GM19193 (cell line): ENCODE results near the gene RAP1GAP.

Source experiments
- POLR2A ChIP-seq: IDR thresholded peaks from 4 replicates; pipeline ENCODE4 v1.6.1; 2011; ENCODE audit not compliant: insufficient read depth, insufficient read length; ENCODE audit errors: extremely low read depth

Gene RAP1GAP

GRCh38 chr1:21575351-21575942, 93.7 kb downstream of the RAP1GAP start:
- no peak for TF ChIP-seq POLR2A

DNA sequence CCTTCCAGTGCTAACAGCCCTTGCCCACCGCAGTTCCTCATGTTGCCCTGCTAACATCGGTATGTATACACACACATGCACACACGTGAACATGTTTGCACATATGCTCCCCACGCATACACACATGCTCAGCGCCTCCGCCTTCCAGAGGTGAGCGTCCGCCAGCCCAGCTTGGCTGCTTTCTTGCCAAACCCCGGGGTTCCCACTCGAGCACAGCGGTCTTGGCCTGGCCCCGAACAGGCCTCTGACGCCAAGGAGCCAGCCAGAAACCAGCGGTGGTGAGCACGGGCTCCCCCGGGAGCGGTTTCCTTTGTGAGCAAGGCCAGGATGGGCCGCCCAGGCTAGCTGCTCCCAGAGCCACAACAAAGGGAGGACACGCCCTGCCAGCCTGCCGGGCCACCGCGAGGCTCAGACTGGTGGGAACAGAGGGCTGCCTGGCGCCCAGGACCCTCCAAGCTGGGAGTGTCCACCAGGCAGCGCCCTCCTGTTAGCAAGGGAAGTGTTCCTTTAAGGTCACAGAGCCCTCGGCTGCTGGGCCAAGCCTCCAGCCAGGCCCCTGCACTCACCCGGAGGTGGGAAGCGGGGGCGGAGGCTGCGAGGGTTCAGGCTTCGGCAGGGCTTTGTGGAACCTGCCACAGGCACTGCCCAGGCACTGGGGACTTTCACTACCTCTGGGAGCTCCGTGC, 94.5 kb downstream of the RAP1GAP start:
- TF ChIP-seq POLR2A, result no peak

- no peak for TF ChIP-seq POLR2A
These were observed 95.1 kb downstream of the RAP1GAP start for GRCh38 chr1:21573971-21574465.

DNA sequence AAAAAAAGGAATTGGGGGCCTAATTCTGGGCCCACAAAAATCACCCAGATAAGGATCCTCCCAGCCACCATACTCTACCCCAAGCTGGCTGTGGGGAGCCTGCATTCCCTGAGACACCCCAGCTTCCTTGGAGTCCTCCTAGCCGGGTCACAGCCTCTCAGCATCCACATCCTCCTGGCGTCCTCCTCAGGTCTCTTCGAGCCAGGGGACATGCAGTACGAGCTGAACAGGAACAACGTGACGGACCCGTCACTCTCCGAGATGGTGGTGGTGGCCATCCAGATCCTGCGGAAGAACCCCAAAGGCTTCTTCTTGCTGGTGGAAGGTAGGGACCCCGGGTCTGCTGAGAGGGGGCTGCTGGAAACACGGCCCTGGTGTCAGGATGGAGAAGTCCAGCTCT, 95.7 kb downstream of the RAP1GAP start:
- TF ChIP-seq POLR2A, result no peak

GRCh38 chr1:21572735-21573277, 96.4 kb downstream of the RAP1GAP start:
- TF ChIP-seq POLR2A, result no peak

DNA sequence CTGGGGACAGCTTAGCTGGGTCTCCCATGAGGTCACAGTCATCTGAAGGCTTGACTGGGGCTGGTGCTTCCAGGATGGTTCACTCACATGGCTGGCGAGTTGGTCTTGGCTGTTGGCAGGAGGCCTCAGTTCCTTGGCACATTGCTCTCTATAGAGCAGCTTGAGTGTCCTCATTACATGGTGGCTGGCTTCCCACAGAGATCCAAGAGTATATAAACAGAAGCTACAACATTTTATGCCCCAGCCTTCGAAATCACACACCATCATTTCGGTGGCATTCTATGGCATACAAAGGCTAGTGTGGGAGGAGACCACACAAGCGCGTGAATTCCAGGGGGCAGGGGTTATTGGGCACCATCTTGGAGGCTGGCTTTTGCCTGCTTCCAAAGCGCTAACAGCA, 96.9 kb downstream of the RAP1GAP start:
- TF ChIP-seq POLR2A, result no peak

DNA sequence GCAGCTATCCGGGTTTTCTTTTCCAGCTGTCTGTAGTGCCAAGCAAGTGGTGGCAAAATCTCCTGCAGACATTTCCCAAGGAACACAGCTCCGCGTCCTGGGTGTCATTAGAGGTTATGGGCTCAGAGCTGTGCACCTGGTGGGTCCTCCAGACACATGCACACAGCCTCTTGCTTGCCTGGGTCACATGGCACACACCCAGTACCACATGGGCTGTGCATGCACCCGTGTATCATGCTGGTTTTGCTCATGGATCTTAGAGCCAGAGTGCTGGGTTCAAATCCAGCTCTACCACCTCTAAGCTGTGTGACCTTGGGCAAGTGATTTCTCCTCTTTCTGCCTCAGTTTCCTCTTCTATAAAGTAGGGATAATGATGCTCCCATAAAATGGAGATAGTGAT, 98.3 kb downstream of the RAP1GAP start:
- TF ChIP-seq POLR2A, result no peak

DNA sequence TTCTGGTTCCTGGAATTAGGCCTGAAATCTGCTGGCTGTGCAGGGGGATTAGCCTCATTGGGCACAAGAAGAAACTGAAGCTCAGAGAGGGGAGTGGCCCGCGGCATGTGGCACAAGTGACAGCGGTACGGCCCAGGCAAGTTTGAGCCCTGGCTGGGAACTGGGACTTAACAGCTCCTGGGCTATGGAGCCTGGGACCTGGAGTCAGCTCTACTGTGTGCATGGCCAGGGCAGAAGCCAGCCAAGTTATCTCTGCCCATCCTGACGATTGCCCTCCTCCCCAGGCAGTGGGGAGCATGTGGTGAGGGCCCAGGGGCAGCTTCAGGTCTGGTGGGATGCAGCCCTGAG, 98.7 kb downstream of the RAP1GAP start:
- no peak for TF ChIP-seq POLR2A

- no peak for TF ChIP-seq POLR2A
These were observed 99.2 kb downstream of the RAP1GAP start for GRCh38 chr1:21569820-21570527.

- TF ChIP-seq POLR2A, result no peak
These were observed 100.3 kb downstream of the RAP1GAP start for GRCh38 chr1:21568809-21569385.

- TF ChIP-seq POLR2A, result no peak
These were observed 101.0 kb downstream of the RAP1GAP start for GRCh38 chr1:21568006-21568746.

DNA sequence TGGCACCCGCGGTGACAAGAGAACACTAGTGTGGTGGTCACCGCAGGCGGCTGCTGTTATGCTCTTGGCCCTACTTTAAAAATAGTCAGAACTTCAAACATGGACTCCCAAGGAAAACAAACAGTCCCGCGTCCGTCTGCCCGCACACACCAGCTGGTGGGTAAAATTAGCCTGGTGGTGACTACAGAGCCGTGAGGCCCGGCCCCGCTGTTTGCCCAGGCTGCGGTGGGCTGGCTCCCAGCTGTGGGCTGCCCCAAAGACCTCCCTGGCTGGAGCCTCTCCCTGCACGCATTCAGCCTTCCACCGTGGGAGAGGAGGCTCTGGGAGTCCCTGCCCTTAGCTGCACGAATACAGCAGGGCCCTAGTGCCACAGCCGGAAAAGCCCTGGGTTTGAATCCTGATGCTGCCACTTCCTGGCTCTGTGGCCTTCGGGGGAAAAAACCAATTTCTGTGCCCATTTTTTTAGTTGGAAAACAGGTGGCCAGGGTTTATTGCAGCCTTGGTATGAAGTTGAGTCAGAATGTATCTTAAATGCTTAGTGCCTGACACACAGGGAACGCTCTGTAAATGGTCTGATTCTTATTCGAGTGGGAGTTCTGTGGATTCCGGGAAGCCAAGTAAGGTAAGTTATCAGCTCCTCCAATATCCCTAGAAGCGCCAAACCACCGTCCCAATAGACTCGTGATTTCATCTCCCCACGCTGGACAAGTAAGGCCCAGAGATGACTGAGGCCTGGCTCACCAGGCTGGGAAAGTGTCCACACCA, 101.7 kb downstream of the RAP1GAP start:
- TF ChIP-seq POLR2A, result no peak

- TF ChIP-seq POLR2A, result no peak
These were observed 103.9 kb downstream of the RAP1GAP start for GRCh38 chr1:21565285-21565684.

DNA sequence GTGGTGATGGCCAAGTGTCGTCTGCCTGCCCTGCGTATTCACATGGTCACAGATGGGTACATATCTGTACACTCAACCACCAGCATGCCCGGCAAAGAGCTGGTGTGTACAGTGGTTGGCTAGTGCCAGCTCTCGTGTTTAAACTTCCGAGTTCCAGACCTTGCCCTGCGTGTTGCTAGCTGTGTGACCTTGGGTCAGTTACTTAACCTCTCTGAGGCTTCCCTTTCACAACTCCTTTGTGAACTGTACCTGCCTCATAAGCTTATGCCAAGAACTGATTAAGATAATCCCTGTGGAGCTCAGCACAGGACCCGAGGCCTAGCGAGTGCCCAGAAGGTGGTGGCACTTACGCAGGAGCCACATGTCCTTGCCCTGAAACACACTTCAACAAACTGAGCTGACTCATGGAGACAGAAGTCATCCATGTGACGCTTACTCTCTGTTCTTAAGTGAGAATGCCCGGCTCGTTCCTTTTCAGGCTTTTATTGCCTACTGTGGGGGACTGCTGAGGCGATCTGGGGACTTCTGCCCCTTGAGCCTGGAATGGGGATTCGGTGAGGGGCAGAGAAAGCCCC, 104.5 kb downstream of the RAP1GAP start:
- TF ChIP-seq POLR2A, result no peak
